Fibroblast of gingiva (primary cell): ENCODE data around the gene CREBZF.
"Not testable (repeated sequence)": the region's sequence is repeated elsewhere in the genome, so short reads cannot be mapped to it uniquely, and the experiment has no call there.

ENCODE experiments used
- DNase-seq: peaks from one replicate; pipeline ENCODE4 v3.0.0-alpha.2; 2011; ENCODE audit warnings: low read depth

Gene CREBZF

DNA sequence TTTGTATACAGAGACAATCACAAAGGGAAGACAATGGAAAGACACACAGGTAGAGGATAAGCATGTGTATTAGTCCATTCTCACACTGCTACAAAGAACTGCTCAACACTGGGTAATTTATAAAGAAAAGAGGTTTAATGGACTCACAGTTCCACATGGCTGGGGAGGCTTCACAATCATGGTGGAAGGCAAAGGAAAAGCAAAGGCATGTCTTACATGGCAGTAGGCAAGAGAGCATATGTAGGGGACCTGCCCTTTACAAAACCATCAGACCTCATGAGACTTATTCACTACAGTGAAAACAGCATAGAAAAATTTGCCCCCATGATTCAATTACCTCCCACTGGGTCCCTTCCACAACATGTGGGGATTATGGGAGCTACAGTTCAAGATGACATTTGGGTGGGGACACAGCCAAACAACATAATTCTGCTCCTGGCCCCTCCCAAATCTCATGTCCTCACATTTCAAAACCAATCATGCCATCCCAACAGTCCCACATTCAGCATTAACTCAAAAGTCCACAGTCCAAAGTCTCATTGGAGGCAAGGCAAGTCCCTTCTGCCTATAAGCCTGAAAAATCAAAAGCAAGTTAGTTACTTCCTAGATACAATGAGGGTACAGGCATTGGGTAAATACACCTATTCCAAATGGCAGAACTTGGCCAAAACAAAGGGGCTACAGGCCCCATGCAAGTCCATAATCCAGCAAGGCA, 6.2 kb upstream of the CREBZF start:
- not testable (repeated sequence) for DNase-seq

- no peak for DNase-seq
These were observed 3.2 kb upstream of the CREBZF start for GRCh38 chr11:85668157-85668556.

- DNase-seq: no peak
These were observed 1.8 kb upstream of the CREBZF start for GRCh38 chr11:85666687-85667086.

DNA sequence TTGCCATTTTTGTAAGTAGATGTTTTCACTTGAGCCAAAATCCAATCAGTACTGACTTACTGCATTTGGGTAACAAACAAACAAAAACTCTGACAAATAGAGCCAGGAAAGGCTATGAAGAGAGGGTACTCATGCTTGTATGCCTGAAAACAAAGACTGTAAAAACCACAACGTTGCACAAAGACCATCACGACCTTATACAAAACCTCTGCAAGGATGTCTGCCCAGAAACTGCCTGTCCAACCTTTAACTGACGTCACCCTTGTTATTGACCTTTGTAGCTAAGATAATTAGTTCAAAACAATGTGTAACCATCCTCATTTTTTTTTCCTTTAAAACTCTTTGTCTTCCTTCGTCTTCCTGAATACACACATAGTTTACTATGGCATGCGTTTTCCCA, 804 bp upstream of the CREBZF start:
- DNase-seq: peak; percentile 30

GRCh38 chr11:85663753-85664614, 945 bp downstream of the CREBZF start:
- peak; percentile 70 for DNase-seq

GRCh38 chr11:85663080-85663752, 1.7 kb downstream of the CREBZF start:
- DNase-seq: no peak

- DNase-seq: peak; percentile 59
These were observed 2.8 kb downstream of the CREBZF start for GRCh38 chr11:85661972-85662664.

DNA sequence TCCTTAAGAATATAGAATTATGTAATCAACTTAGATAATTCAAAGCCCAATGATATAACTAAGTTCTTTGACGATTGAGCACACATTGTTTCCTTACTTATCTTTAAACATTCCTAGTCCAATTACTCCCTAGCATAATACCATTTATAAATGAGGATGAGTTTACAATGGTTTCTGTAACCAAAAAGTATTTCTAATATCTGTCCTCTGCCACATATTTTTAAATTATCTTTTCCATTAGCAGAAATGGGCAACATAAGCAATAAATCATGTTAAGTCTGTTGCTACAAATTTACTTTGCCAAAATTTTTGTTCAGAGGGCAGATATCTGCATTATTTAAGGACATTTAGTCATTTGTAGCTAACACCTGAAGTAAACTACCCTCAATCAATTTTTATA, 6.7 kb downstream of the CREBZF start:
- DNase-seq: no peak

DNA sequence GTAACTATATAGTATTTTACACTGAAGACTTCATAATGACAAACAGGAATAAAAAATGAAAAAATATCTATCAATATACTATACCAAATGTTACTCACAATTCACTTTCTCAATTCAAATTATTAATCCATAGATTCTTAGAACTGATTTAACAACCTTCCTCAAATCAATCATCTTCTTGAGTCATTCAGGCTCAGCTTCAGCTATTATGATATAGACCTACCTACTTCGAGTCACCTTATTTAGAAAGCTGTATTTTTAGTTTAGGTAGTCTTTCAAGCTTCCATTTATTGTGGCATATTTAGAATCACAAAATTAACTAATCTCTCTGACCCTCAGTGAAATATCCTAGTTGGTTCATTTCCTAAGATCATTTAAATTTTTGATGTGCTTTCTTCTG, 8.2 kb downstream of the CREBZF start:
- DNase-seq: no peak

DNA sequence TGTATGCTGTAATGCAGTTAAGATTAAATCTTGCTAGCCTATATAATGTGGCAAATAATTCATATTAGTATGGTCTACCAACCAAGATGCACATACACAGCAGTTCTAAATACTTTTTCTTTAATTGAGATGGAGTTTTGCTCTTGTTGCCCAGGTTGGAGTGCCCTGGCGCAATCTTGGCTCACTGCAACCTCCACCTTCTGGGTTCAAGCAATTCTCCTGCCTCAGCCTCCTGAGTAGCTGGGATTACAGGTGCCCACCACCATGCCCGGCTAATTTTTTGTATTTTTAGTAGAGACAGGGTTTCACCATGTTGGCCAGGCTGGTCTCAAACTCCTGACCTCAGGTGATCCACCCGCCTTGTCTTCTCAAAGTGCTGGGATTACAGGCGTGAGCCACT, 10.6 kb downstream of the CREBZF start:
- not testable (repeated sequence) for DNase-seq

DNA sequence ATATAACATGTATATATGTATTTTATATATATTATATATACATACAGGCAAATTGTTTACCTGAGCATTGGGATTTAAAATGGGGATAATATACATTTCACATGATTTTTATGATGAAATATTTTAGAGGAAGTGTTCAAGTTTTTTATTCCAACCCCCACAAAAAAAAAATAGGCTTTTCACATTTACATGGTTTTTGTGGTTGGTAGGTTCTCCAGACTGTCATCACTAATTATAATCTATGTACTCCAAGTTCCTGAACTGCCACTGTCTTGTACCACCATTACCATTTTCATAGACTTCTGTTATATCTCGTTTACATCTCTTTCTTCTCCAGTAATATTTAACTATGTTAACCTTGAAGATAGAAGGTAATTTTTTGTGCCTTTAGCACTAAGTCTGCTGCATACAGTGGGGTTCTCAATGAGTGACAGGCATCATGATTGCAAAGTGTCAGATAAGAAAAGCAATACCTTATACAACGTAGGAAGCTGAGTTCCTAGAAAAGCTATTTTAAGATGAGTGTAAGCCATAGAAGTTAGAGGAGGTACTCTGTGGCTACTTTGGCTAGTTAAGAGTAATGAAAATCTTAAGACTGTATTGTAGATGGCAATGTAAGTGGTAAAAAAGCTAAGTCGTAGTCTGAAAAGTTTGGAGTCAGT, 12.0 kb downstream of the CREBZF start:
- DNase-seq: no peak

- no peak for DNase-seq
These were observed 13.8 kb downstream of the CREBZF start for GRCh38 chr11:85651118-85651517.

GRCh38 chr11:85647604-85648299, 17.2 kb downstream of the CREBZF start, which contains the start of gene TMEM126A:
TMEM126A (plus strand) TSS chr11:85647967; CDS start chr11:85650256, 2,289 bp downstream.
- DNase-seq: peak; percentile 80

- DNase-seq: no peak
These were observed 17.9 kb downstream of the CREBZF start for GRCh38 chr11:85647078-85647477.

- DNase-seq: no peak
These were observed 21.7 kb downstream of the CREBZF start for GRCh38 chr11:85643191-85643614.

- DNase-seq: no peak
These were observed 30.2 kb downstream of the CREBZF start for GRCh38 chr11:85634747-85635146.

GRCh38 chr11:85628771-85629341, 36.1 kb downstream of the CREBZF start:
- DNase-seq: no peak

DNA sequence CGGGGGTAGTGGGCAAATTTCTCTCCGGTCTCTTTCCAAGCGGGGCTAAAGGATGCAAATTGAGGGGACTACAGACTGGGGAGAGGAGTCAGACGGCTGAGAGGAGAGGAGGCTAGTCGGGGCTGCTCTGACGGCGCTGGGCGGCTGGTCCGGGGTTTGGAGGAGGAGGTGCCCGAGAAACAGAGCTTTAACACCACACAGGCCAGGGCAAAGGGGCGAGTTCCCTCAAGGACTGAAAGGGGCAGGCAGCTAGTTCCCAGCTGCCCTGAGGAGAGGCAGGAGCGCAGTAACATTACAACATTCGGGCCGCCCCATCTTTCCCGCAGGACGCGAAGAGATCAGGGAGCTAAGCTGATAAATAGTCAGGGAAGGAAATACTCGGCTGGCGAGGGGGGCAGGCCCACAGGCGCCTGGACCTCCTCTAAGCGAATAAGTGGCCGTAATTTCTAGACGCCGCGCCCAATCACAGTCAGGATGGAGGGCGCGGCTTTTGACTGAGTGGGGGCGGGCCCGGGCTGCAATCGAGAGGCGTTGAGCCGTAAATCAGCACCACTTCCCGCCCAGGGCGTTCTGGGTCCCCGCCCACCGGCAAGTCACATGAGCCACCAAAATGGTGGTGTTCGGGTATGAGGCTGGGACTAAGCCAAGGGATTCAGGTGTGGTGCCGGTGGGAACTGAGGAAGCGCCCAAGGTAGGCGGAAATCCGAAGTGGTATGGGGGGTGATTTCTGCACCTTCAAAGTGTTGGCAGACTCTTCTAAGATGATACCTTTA, 36.7 kb downstream of the CREBZF start, which contains the start of gene TMEM126B:
Gene TMEM126B, plus strand, starts transcription at position 596 of the 773 bp plus-strand sequence. Its CDS starts 15 bp downstream, at position 611.
- DNase-seq: peak; percentile 96

- DNase-seq: peak; percentile 63
These were observed 37.5 kb downstream of the CREBZF start, which contains the start of gene DLG2 for GRCh38 chr11:85627332-85627997. DLG2 (minus strand) TSS chr11:85627344.
